GM19351 (cell line): ENCODE measurements around the gene CLSTN3.

Source experiments
- ATAC-seq: cut with Tn5 transposase; IDR thresholded peaks from one replicate; pipeline ENCODE4 v1.9.1; 2021; ENCODE audit warnings: mild to moderate bottlenecking, moderate library complexity; ENCODE audit not compliant: unreplicated experiment

The CLSTN3 gene

GRCh38 chr12:7129872-7130691, at the start of gene CLSTN3:
Gene CLSTN3, plus strand, starts transcription at chr12:7130371. Its CDS starts 278 bp downstream, at chr12:7130649.
- ATAC-seq: peak; percentile 81

GRCh38 chr12:7081037-7081436, 49.1 kb upstream of the CLSTN3 start:
- ATAC-seq: no peak

DNA sequence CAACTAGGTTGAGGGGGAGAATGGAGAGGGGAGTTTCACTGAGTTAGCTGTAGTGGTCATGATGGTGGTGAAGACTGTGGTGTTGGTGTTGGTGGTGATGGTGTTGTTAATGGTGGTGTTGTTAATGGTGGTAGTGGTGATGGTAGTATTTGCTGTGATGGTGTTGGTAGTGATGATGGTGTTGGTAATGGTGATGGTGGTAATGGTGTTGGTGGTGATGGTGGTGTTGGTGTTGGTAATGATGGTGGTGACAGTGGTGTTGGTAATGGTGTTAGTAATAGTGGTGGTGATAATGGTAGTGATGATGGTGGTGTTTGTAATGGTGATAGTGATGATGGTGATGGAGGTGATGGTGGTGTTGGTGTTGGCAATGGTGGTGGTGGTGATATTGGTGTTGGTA, 47.0 kb upstream of the CLSTN3 start:
- ATAC-seq: no peak

- ATAC-seq: no peak
Observed at GRCh38 chr12:7089196-7089871, 40.8 kb upstream of the CLSTN3 start.

DNA sequence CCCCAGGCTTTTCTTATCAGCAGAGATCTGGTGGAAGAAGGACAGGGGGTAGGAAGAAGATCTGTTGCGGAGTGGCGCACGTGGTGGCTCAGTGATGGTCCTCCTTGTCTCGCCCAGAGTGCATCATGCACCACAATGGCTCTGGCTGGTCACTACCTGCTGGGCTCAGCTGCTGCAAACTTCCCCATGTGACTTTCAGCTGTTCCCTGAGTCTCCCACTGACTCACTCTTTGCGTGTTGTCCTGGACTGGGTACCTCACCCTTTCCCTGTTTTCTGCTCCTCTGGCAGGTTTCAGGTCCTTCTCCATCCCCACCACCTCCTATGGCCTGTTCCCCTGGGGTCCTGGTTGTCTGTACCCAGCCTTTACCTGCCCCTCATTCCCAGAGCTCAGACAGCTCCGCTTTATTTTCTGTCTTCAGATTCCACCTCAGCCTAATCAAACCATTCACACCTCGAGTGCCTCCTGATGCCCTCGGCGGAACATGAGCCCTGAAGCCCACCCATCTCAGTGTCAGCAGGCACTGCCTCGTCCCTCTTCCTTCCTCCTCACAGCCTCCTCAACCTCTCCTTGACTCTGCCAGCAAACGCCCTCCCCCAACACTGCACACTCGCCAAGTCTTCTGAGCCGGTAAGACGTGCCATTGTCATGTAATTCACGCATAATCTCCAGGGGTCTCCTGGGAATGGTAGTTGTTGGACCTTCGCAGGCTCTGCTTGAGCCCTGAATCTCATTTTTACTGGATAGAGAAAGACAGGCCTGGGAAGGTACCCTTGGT, 39.8 kb upstream of the CLSTN3 start:
- ATAC-seq: no peak

GRCh38 chr12:7091171-7091570, 39.0 kb upstream of the CLSTN3 start:
- no peak for ATAC-seq

GRCh38 chr12:7091660-7092228, 38.4 kb upstream of the CLSTN3 start:
- ATAC-seq: no peak

GRCh38 chr12:7092229-7092985, 37.8 kb upstream of the CLSTN3 start, which contains the start of gene C1R:
Gene C1R, minus strand, starts transcription at chr12:7092445. Its CDS starts 57 bp downstream, at chr12:7092388.
- no peak for ATAC-seq

DNA sequence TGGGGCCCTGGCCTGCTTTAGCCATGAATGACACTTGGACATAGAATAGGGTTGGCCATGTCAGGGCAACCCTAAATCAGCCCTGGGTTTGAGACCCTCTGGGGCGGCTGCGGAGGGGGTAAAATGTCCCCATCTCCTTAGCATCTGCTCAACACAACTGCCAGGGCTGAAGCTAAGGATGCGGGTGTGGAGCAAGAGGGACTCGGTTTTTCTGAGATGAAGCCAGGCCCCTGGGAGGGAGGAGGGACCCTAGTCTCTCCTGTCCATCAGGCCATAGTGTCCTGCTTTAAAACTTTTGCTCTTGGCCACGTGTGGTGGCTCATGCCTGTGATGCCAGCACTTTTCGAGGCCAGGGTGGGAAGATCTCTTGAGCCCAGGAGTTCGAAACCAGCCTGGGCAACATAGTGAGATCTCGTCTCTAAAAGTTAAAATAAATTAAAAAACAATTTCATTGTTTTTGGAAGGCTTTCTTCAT, 37.1 kb upstream of the CLSTN3 start:
- ATAC-seq: no peak

DNA sequence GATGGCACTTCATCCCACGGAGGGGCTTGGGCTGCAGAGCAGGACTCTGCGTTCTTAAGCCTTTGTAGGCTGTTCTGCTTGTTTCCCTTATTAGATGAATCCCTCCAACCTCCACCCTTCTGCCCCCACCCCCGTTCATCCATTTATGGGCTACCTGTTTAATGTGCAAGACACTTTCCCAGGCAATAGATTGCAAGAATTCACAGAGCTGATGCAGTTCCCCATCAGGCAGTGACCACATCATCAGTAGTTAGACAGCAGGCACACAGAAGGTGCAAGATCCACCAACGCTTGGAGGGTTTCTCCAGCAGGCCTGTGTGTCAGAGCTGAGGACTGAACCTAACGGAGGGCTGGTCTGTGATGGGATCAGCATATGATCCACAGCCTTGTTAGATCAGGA, 36.7 kb upstream of the CLSTN3 start:
- ATAC-seq: no peak

- no peak for ATAC-seq
Observed at GRCh38 chr12:7093892-7094291, 36.3 kb upstream of the CLSTN3 start.

- ATAC-seq: no peak
Observed at GRCh38 chr12:7096006-7096932, 33.9 kb upstream of the CLSTN3 start.

DNA sequence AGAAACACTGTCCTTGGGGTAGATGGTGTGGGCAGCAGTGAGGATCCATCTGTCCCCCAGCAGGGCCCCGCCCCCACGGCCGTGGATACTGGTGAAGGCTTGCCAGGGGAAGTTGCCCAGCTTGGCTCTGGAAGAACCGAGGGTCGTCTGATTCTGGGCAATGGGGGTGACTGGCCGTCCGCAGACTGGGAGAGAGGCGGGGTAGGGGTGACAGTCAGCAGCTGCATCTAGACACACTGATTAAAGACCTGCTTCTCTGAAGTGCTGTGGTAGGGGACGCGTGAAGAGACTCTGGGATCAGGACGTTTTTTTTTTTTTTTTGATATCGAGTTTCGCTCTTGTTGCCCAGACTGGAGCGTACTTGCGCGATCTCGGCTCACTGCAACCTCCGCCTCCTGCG, 33.2 kb upstream of the CLSTN3 start:
- no peak for ATAC-seq

DNA sequence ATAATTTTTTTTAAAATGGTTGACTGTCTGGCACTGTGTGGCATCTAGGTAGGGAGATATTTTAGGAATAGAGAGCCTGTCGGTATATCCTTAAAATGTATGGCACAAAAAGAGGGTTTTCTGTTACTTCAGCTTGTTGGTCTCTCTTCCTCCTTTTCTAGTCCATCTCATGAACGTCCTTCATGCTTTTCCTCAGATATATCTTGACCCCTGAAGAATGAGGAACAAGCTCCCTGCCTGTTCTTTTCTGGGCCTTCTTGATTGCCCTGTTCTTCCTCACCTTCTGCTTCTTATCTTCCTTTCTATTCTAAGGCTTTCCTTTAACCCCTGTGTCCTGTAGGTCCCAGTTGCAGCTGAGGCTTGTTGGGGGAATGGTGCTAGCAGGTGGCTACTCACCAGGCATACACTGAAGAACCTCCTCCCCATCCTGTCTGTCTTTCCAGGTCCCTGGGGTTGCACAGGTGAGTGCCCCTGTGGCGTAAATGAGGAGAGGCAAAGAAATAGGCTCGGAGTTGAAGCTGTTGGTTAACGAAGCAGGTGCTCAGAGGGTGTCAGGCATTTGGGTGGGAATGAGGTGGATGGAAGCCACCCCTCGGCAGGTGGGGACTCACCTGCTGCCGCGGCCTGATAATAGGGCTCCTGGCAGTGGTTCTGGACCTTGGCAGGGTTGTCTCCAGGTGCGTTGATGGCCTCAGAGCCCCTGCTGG, 30.7 kb upstream of the CLSTN3 start:
- ATAC-seq: no peak

DNA sequence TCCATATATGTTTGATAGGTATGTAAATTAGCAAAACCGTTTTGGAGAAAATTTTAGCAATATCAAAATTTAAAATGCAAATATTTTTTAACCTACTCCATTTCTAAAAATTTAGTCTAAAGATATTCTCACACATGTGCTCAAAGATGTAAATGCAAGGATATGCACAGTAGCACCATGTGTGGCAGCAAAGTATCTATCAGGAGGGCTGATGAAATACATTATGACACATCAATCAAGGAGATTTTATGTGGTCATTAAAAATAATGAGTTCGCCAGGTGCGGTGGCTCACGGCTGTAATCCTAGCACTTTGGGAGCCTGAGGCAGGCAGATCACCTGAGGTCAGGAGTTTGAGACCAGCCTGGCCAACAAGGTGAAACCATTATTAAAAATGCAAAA, 29.9 kb upstream of the CLSTN3 start:
- no peak for ATAC-seq

GRCh38 chr12:7101047-7101693, 29.0 kb upstream of the CLSTN3 start:
- no peak for ATAC-seq

- ATAC-seq: no peak
Observed at GRCh38 chr12:7101694-7102131, 28.5 kb upstream of the CLSTN3 start.

GRCh38 chr12:7102582-7102981, 27.6 kb upstream of the CLSTN3 start:
- no peak for ATAC-seq
